Endothelial cell of umbilical vein (primary cell): ENCODE measurements around the gene TRAPPC14. TPM values are rescaled to one million over a fixed set of nuclear protein-coding genes. Genes with fewer than 3 reads are reported as not detected.

ENCODE experiments used
- BruUV-seq: library from RNA; stranded (reverse); fragments of 400-500 nt; replicated peaks from 2 replicates; lab custom pipeline; 2021; lab: Mats Ljungman, UMichigan
- CTCF ChIA-PET: fragments of 300-600, 350-600 bp; sonication (Branson Sonifier 250); formaldehyde crosslinking; loops from one replicate; lab custom pipeline; 2021; ENCODE audit warnings: antibody characterized with exemption, inconsistent platforms; lab: Charles Lee
- POLR2A ChIA-PET: fragments of 300-600, 350-600 bp; sonication (Branson Sonifier 250); formaldehyde crosslinking; loops from one replicate; lab custom pipeline; 2021; ENCODE audit warnings: antibody characterized with exemption, inconsistent platforms; lab: Charles Lee
- DNase-seq: peaks from one replicate; pipeline ENCODE4 v3.0.0-alpha.2; 2011; ENCODE audit warnings: low read depth, low spot score
- FAIRE-seq: peaks from 2 replicates; lab custom pipeline; 2011; peaks lifted over from hg19 to GRCh38; lab: Jason Lieb, UNC
- H2AFZ ChIP-seq: 2 replicates; pipeline ENCODE4 v1.6.0; 2012; ENCODE audit warnings: low read depth, low read length, control low read depth, inconsistent platforms
- H3K27ac ChIP-seq: 2 replicates; pipeline ENCODE4 v1.5.1; 2011; ENCODE audit warnings: low read depth, mild to moderate bottlenecking, control low read depth, low read length, moderate library complexity; ENCODE audit not compliant: insufficient read depth
- H3K27me3 ChIP-seq, 2 experiments: 2 replicates each; pipeline versions ENCODE4 v1.6.0 to v1.6.1; 2011; ENCODE audit warnings: low read length in 2 of 2, mixed read lengths in 1 of 2; ENCODE audit not compliant: control insufficient read depth in 2 of 2, insufficient read depth in 2 of 2
- H3K36me3 ChIP-seq, 2 experiments: 2 replicates in 1 of 2; 3 replicates in 1 of 2; pipeline ENCODE4 v1.5.1; 2011; ENCODE audit warnings: low read length in 2 of 2, mild to moderate bottlenecking in 1 of 2, moderate library complexity in 1 of 2; ENCODE audit not compliant: control insufficient read depth in 2 of 2, insufficient read depth in 2 of 2; ENCODE audit errors: extremely low read depth in 1 of 2
- H3K4me1 ChIP-seq: 3 replicates; pipeline ENCODE4 v1.5.1; 2011; ENCODE audit warnings: mild to moderate bottlenecking, low read length; ENCODE audit not compliant: control insufficient read depth, insufficient read depth; ENCODE audit errors: extremely low read depth
- H3K4me2 ChIP-seq: 2 replicates; pipeline ENCODE4 v1.6.1; 2011; ENCODE audit warnings: low read length, control low read depth, mixed read lengths; ENCODE audit not compliant: insufficient read depth
- H3K4me3 ChIP-seq, 3 experiments: fragments of 200-600 bp in 1 of 3; sonication (generic), shearing (Covaris generic) in 1 of 3; replicated peaks in 1 of 3; 2 replicates each; pipeline ENCODE4 v1.5.1; 2011 to 2016; ENCODE audit warnings: control low read depth in 3 of 3, low read length in 3 of 3, mild to moderate bottlenecking in 2 of 3, inconsistent platforms in 1 of 3, low read depth in 1 of 3, moderate library complexity in 1 of 3; ENCODE audit not compliant: insufficient read depth in 1 of 3
- H3K79me2 ChIP-seq: 2 replicates; pipeline ENCODE4 v1.6.0; 2012; ENCODE audit warnings: low read length, inconsistent platforms; ENCODE audit not compliant: control insufficient read depth, insufficient read depth
- H3K9ac ChIP-seq: replicated peaks from 2 replicates; pipeline ENCODE3; 2011; ENCODE audit warnings: low read length, control low read depth; ENCODE audit not compliant: insufficient read depth; ENCODE audit errors: extremely low read depth
- H3K9me1 ChIP-seq: replicated peaks from 3 replicates; pipeline ENCODE4 v1.6.0; 2011; ENCODE audit warnings: mild to moderate bottlenecking, low read length; ENCODE audit not compliant: control insufficient read depth, insufficient read depth; ENCODE audit errors: extremely low read depth
- H3K9me3 ChIP-seq: replicated peaks from 2 replicates; pipeline ENCODE4 v1.5.1; 2012; ENCODE audit warnings: low read length, inconsistent platforms; ENCODE audit not compliant: control insufficient read depth, insufficient read depth
- H4K20me1 ChIP-seq: replicated peaks from 2 replicates; pipeline ENCODE3; 2011; ENCODE audit warnings: mild to moderate bottlenecking, low read length; ENCODE audit not compliant: control insufficient read depth, insufficient read depth; ENCODE audit errors: extremely low read depth
- CTCF ChIP-seq, 2 donors: IDR thresholded peaks; 1 replicate in 1 of 2; 2 replicates in 1 of 2; pipeline ENCODE4 v1.5.1; 2011; ENCODE audit warnings: low read length in 2 of 2, mild to moderate bottlenecking in 2 of 2, moderate library complexity in 2 of 2, control low read depth in 1 of 2, inconsistent platforms in 1 of 2, low read depth in 1 of 2; ENCODE audit not compliant: insufficient read depth in 1 of 2; ENCODE audit errors: extremely low read depth in 1 of 2
- FOS ChIP-seq: IDR thresholded peaks from 2 replicates; pipeline ENCODE4 v1.6.1; 2011; ENCODE audit warnings: mild to moderate bottlenecking, low read length, moderate library complexity, borderline replicate concordance; ENCODE audit not compliant: insufficient read depth
- GATA2 ChIP-seq: IDR thresholded peaks from 2 replicates; pipeline ENCODE4 v1.7.0; 2011; ENCODE audit warnings: low read depth, mild to moderate bottlenecking, moderate library complexity, mixed read lengths, low read length; ENCODE audit not compliant: insufficient read length, insufficient read depth
- JUN ChIP-seq: IDR thresholded peaks from 2 replicates; pipeline ENCODE4 v1.6.1; 2011; ENCODE audit warnings: borderline replicate concordance, low read depth; ENCODE audit not compliant: insufficient read length, insufficient read depth
- MYC ChIP-seq: IDR thresholded peaks from one replicate; pipeline ENCODE4 v1.6.1; 2011; ENCODE audit warnings: mild to moderate bottlenecking, low read depth, low read length
- POLR2A ChIP-seq: IDR thresholded peaks from 2 replicates; pipeline ENCODE4 v1.6.1; 2012; ENCODE audit warnings: low read depth, mild to moderate bottlenecking, control low read depth, low read length
- POLR2AphosphoS5 ChIP-seq: IDR thresholded peaks from 2 replicates; pipeline ENCODE4 v1.6.1; 2012; ENCODE audit warnings: low read depth, mild to moderate bottlenecking, control low read depth, low read length, moderate library complexity; ENCODE audit not compliant: insufficient read depth
- dilution Hi-C: fragments of 300-500 bp; cut with MboI; formaldehyde crosslinking; loops from one replicate; pipeline ENCODE4 v1.15.0; 2019; ENCODE audit warnings: low sequenced_read_pairs; ENCODE audit not compliant: extremely low pct_ligation_motif_present
- intact Hi-C: fragments of 100-400 bp; cut with micrococcal nuclease; formaldehyde crosslinking; loops from one replicate; pipeline ENCODE4 v1.10.0; 2022
- polyA plus RNA-seq, 4 experiments: library from polyadenylated mRNA; depleted of rRNA in 3 of 4; stranded (reverse) in 3 of 4; unstranded in 1 of 4; fragments of >200 nt; gene quantifications; 2 replicates each; pipeline versions ENCODE4 v1.2.1 to v1.2.3, GENCODE V29; 2011 to 2012; ENCODE audit warnings: missing spikeins in 1 of 4
- total RNA-seq: library from RNA; stranded (reverse); gene quantifications from 2 replicates; pipeline ENCODE4 v1.2.3, GENCODE V29; 2021
- TF ChIP-seq, protein P1 (sequence below): IDR thresholded peaks from 2 replicates; pipeline ENCODE4 v1.6.1; 2011; ENCODE audit not compliant: insufficient read depth, insufficient read length

The TRAPPC14 gene
- total and polyA plus RNA-seq, 2 donors (not counting 3 experiments of a cell fraction or from before 2014, with no cell fraction given), result 13.3 to 23.0 TPM

DNA sequence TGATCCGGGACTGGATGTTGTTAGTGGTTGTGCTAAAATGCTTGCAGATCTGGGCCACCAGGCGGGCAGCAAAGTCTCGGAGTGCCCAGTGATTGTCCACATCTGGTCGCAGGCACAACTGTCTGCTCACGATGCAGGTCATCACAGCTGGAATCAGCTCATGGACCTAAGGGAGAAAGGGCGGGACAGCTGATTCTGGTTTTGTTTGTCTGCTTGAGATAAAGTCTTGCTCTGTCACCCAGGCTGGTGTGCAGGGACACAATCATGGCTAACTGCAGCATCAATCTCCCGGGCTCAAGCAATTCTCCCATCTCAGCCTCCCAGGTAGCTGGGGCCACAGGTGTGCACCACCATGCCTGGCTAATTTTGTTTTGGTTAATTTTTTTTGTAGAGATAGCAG lies 47.4 kb downstream of the TRAPPC14 start:
- no peak overlapping the region for H3K4me2 ChIP-seq
- BruUV-seq, result no TSS peak
- DNase-seq, result no peak
- no peak overlapping the region for H2AFZ ChIP-seq
- intact Hi-C loops, result no loop called here
- H3K4me1 ChIP-seq, result no peaks in the 10 kb centered on the region
- no peak overlapping the region for H3K9ac ChIP-seq
- H3K79me2 ChIP-seq, result no peaks in the 10 kb centered on the region
- H3K27me3 ChIP-seq, result no peaks in the 10 kb centered on the region
- peaks cover 12 to 41% of the 10 kb centered on the region in 2 experiments for H3K36me3 ChIP-seq
- no peak overlapping the region for H3K4me3 ChIP-seq
- no peak for FAIRE-seq
- no peak overlapping the region for H3K27ac ChIP-seq
- TF ChIP-seq POLR2A, result no peak
- TF ChIP-seq FOS, result no peak
- TF ChIP-seq POLR2AphosphoS5, result no peak
- TF ChIP-seq, protein P1, sequence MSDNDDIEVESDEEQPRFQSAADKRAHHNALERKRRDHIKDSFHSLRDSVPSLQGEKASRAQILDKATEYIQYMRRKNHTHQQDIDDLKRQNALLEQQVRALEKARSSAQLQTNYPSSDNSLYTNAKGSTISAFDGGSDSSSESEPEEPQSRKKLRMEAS, result no peak
- TF ChIP-seq JUN, result no peak
- TF ChIP-seq CTCF (IDR thresholded peaks at IDR 0.05; ENCODE audit: extremely low read depth in 1 of 2, insufficient read depth in 1 of 2, low read depth in 1 of 2, low read length in 2 of 2), result no peak
- no peak for TF ChIP-seq MYC
- no peak for TF ChIP-seq GATA2
- H4K20me1 ChIP-seq, result no peaks in the 10 kb centered on the region
- CTCF ChIA-PET, result no interaction called here
- no peaks in the 10 kb centered on the region for H3K9me3 ChIP-seq
- dilution Hi-C loops, result no loop called here
- H3K9me1 ChIP-seq, result no peaks in the 10 kb centered on the region
- POLR2A ChIA-PET, result no interaction called here
